GM23338 (cell line): Measurements from ENCODE around the gene PASK. TPM values are rescaled to one million over a fixed set of nuclear protein-coding genes. Genes with fewer than 3 reads are reported as not detected.

Experiments
- ATAC-seq: fragments of 200-7000 bp; cut with Tn5 transposase; 3 replicates; pipeline ENCODE4 v1.9.1; 2020
- DNase-seq: peaks from one replicate; pipeline ENCODE4 v3.0.0-alpha.2; 2015; ENCODE audit warnings: low spot score
- H2AFZ ChIP-seq: fragments of 200-600 bp; sonication (generic); 2 replicates; pipeline ENCODE4 v1.8.0; 2016; ENCODE audit warnings: antibody characterized with exemption, mild to moderate bottlenecking, moderate library complexity
- H3F3A ChIP-seq: fragments of 200-600 bp; sonication (generic); replicated peaks from 2 replicates; pipeline ENCODE4 v1.8.0; 2017; ENCODE audit warnings: antibody characterized with exemption, mixed run types, low read depth
- H3K27ac ChIP-seq: fragments of 200-600 bp; sonication (generic); 2 replicates; pipeline ENCODE4 v1.6.1; 2016; ENCODE audit warnings: low read depth
- H3K27me3 ChIP-seq: fragments of 200-600 bp; sonication (generic); 2 replicates; pipeline ENCODE4 v1.8.0; 2016; ENCODE audit warnings: mild to moderate bottlenecking, mixed run types, moderate library complexity; ENCODE audit not compliant: insufficient read depth
- H3K36me3 ChIP-seq: fragments of 200-600 bp; sonication (generic); 2 replicates; pipeline ENCODE4 v1.8.0; 2016; ENCODE audit warnings: mild to moderate bottlenecking; ENCODE audit not compliant: insufficient read depth
- H3K4me1 ChIP-seq: fragments of 200-600 bp; sonication (generic); 2 replicates; pipeline ENCODE4 v1.8.0; 2016; ENCODE audit warnings: mild to moderate bottlenecking, moderate library complexity; ENCODE audit not compliant: insufficient read depth
- H3K4me2 ChIP-seq: fragments of 200-600 bp; sonication (generic); 2 replicates; pipeline ENCODE4 v1.7.1; 2017; ENCODE audit warnings: mixed run types
- H3K4me3 ChIP-seq: fragments of 200-600 bp; sonication (generic); 2 replicates; pipeline ENCODE4 v1.6.1; 2016; ENCODE audit warnings: mixed run types
- H3K79me2 ChIP-seq: fragments of 200-600 bp; sonication (generic); replicated peaks from 2 replicates; pipeline ENCODE4 v1.8.0; 2017; ENCODE audit warnings: mild to moderate bottlenecking; ENCODE audit not compliant: insufficient read depth
- H3K9me2 ChIP-seq: fragments of 200-600 bp; sonication (generic); 2 replicates; pipeline ENCODE4 v1.8.0; 2017; ENCODE audit not compliant: insufficient read depth
- H4K20me1 ChIP-seq: fragments of 200-600 bp; sonication (generic); replicated peaks from 2 replicates; pipeline ENCODE4 v1.8.0; 2017; ENCODE audit warnings: mild to moderate bottlenecking; ENCODE audit not compliant: insufficient read depth
- H3K27ac Mint-ChIP-seq: 2 replicates; pipeline ENCODE4 v1.8.0; 2020; ENCODE audit warnings: inconsistent platforms, mild to moderate bottlenecking, moderate library complexity, mixed read lengths
- H3K27me3 Mint-ChIP-seq: 3 replicates; pipeline ENCODE4 v1.8.0; 2022; ENCODE audit warnings: low read depth, mild to moderate bottlenecking, moderate library complexity, mixed read lengths, inconsistent platforms; ENCODE audit not compliant: insufficient read depth, poor library complexity
- H3K36me3 Mint-ChIP-seq: 3 replicates; pipeline ENCODE4 v1.8.0; 2021; ENCODE audit warnings: low read depth, mild to moderate bottlenecking, inconsistent platforms, moderate library complexity, mixed read lengths
- H3K4me1 Mint-ChIP-seq: 3 replicates; pipeline ENCODE4 v1.8.0; 2020; ENCODE audit warnings: mild to moderate bottlenecking, inconsistent platforms, mixed read lengths
- H3K4me3 Mint-ChIP-seq: 3 replicates; pipeline ENCODE4 v1.8.0; 2021; ENCODE audit warnings: moderate library complexity, mild to moderate bottlenecking, inconsistent platforms, mixed read lengths
- H3K9me3 Mint-ChIP-seq: 3 replicates; pipeline ENCODE4 v1.8.0; 2020; ENCODE audit warnings: moderate library complexity, mild to moderate bottlenecking, inconsistent platforms, mixed read lengths
- CREB1 ChIP-seq: fragments of 250-450 bp; sonication (Bioruptor Pico); IDR thresholded peaks from 2 replicates; pipeline ENCODE4 v1.5.0; 2020; ENCODE audit warnings: low read depth, mild to moderate bottlenecking, moderate library complexity
- EZH2phosphoT487 ChIP-seq: fragments of 200-600 bp; sonication (generic); IDR thresholded peaks from one replicate; pipeline ENCODE4 v1.8.1; 2018; ENCODE audit warnings: antibody characterized with exemption; ENCODE audit not compliant: unreplicated experiment
- POLR2AphosphoS5 ChIP-seq: IDR thresholded peaks from 2 replicates; pipeline ENCODE4 v1.6.1; 2016; ENCODE audit warnings: antibody characterized with exemption, low read depth
- STAT1 ChIP-seq: IDR thresholded peaks from one replicate; pipeline ENCODE4 v1.6.1; 2016; ENCODE audit warnings: antibody characterized with exemption; ENCODE audit not compliant: unreplicated experiment
- ZNF331 ChIP-seq: fragments of 250-450 bp; sonication (Bioruptor Pico); IDR thresholded peaks from 2 replicates; pipeline ENCODE4 v1.5.0; 2020; ENCODE audit warnings: low read depth, mild to moderate bottlenecking, moderate library complexity
- ZNF462 ChIP-seq: fragments of 250-450 bp; sonication (Bioruptor Pico); IDR thresholded peaks from 2 replicates; pipeline ENCODE4 v1.5.0; 2020; ENCODE audit warnings: mild to moderate bottlenecking, moderate library complexity
- polyA plus RNA-seq: library from polyadenylated mRNA; unstranded; fragments of >200 nt; fragmentation: Nextera tagmentation; extraction: Ambion mirVana; gene quantifications from 2 replicates; pipeline ENCODE4 v1.2.1, GENCODE V29; 2016
- total RNA-seq: library from RNA; depleted of rRNA; stranded (reverse); fragments of >200 nt; shearing (Covaris generic); gene quantifications from 2 replicates; pipeline ENCODE4 v1.2.3, GENCODE V29; 2014
- TF ChIP-seq, protein P1 (sequence below): IDR thresholded peaks from one replicate; pipeline ENCODE4 v1.6.1; 2018; ENCODE audit warnings: antibody characterized with exemption; ENCODE audit not compliant: unreplicated experiment
- TF ChIP-seq, protein P2 (sequence below): IDR thresholded peaks from 2 replicates; pipeline ENCODE4 v1.6.1; 2016; ENCODE audit warnings: antibody characterized with exemption

Gene PASK
- total and polyA plus RNA-seq, 2 experiments from 2014 or later: 12.5 to 38.4 TPM

DNA sequence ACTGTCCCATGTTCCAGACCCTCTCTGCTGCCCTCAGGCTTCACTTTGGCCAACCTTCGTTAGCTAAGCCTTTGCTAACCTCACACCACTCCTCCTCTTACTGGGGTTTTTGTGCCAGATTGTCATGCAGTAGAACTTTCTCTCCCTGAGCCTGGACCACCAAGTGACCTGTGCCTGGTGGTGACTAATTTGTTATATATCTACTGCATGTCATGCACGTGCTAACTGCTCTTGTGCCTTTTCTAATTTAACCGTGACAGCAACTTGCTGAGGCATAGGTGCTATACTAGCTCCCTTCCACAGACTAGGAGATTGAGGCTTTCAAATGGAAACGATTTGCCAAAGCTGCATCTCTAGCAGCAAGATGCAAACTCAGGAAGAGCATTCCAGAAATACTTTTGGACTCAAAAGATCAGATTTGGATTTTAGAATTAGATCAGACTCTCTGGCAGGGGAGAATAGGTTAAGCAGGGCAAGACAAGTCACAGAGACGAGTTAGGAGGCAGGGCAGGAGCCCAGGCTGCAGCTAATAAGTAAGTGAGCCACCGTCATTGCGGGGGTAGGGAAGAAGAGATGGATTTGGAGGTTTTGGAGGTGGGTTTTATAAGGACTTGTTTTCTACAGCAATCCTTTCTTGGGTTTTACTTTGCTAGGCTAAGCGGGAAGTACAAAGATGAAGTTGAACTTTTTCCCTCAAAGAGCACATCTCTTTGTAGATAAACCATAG, 2.8 kb upstream of the PASK start (continued):
- TF ChIP-seq ZNF331 (CRISPR knock-in tag) (no peak), EZH2phosphoT487 (no peak), POLR2AphosphoS5 (no peak), CREB1 (CRISPR knock-in tag) (no peak)
- TF ChIP-seq, protein P1, sequence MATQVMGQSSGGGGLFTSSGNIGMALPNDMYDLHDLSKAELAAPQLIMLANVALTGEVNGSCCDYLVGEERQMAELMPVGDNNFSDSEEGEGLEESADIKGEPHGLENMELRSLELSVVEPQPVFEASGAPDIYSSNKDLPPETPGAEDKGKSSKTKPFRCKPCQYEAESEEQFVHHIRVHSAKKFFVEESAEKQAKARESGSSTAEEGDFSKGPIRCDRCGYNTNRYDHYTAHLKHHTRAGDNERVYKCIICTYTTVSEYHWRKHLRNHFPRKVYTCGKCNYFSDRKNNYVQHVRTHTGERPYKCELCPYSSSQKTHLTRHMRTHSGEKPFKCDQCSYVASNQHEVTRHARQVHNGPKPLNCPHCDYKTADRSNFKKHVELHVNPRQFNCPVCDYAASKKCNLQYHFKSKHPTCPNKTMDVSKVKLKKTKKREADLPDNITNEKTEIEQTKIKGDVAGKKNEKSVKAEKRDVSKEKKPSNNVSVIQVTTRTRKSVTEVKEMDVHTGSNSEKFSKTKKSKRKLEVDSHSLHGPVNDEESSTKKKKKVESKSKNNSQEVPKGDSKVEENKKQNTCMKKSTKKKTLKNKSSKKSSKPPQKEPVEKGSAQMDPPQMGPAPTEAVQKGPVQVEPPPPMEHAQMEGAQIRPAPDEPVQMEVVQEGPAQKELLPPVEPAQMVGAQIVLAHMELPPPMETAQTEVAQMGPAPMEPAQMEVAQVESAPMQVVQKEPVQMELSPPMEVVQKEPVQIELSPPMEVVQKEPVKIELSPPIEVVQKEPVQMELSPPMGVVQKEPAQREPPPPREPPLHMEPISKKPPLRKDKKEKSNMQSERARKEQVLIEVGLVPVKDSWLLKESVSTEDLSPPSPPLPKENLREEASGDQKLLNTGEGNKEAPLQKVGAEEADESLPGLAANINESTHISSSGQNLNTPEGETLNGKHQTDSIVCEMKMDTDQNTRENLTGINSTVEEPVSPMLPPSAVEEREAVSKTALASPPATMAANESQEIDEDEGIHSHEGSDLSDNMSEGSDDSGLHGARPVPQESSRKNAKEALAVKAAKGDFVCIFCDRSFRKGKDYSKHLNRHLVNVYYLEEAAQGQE: no peak

DNA sequence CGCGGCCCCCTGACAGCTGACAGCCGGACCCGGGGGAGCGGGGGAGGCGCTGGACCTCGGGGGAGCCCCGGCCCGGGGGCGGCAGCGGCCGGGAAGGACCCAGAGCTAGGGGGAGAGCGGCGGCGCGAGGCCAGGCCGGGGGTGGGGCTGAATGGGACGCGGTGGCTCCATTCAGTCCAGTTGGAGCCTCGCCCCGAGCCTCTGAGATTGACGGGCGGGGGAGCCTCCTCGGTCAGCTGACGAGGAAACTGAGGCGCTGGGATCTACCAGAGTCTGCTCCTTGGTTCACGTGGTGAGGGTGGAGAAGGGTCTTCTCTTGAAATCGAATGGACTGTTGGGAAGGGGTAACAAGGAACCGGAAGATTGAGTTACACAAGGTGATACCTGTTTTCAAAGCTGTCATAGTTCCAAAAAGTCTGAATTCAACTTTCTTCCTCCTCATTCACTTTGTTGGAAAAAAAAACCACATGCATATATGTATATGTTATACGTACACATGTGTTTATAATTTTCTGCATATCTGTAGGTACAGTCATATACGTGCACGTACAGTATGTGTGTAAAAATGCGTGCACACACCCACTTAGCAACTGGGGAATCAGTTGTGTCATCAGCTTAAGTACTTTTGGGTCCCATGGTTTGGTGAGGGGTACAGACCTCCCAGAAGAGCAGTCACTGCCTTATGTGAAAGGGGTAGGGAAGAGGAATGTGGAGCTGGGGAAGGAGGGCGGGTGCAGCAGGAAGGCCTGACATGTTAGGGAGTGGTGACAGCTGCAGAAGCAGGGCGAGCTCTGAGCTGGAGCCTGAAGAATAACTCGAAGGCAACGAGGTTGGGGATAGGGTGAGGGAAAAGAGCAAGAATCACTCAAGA, 1.6 kb upstream of the PASK start:
- peak overlapping the region; percentile 81 for H3K4me3 ChIP-seq
- no peaks in the 10 kb centered on the region for H3K27me3 ChIP-seq
- H3K4me3 Mint-ChIP-seq: peak overlapping the region; percentile 94
- H3K27ac ChIP-seq: no peak overlapping the region
- peak overlapping the region; percentile 85; the same call in 1 of the 2 replicates for H3K27ac Mint-ChIP-seq
- 0 out of 2 replicates have a peak, but pooled peaks cover 6% of the 10 kb centered on the region for H3F3A ChIP-seq
- peak overlapping the region; percentile 90 for H3K4me2 ChIP-seq
- peaks cover 11% of the 10 kb centered on the region for H3K36me3 Mint-ChIP-seq
- peaks cover 50% of the 10 kb centered on the region for H3K79me2 ChIP-seq
- no peaks in the 10 kb centered on the region; the same call in 2 of the 3 replicates for H3K9me3 Mint-ChIP-seq
- H3K9me2 ChIP-seq: no peaks in the 10 kb centered on the region
- H3K4me1 Mint-ChIP-seq: peaks cover 27% of the 10 kb centered on the region
- DNase-seq (peak; percentile 48), ATAC-seq (peak; percentile 13)
- H4K20me1 ChIP-seq: peaks cover 24% of the 10 kb centered on the region
- peaks cover 26% of the 10 kb centered on the region for H3K4me1 ChIP-seq
- peak overlapping the region; percentile 72 for H2AFZ ChIP-seq
- peaks cover 11% of the 10 kb centered on the region for H3K27me3 Mint-ChIP-seq
- H3K36me3 ChIP-seq: no peaks in the 10 kb centered on the region
- TF ChIP-seq ZNF462 (CRISPR knock-in tag) (no peak), ZNF331 (CRISPR knock-in tag) (no peak), STAT1 (no peak)
- TF ChIP-seq, protein P2, sequence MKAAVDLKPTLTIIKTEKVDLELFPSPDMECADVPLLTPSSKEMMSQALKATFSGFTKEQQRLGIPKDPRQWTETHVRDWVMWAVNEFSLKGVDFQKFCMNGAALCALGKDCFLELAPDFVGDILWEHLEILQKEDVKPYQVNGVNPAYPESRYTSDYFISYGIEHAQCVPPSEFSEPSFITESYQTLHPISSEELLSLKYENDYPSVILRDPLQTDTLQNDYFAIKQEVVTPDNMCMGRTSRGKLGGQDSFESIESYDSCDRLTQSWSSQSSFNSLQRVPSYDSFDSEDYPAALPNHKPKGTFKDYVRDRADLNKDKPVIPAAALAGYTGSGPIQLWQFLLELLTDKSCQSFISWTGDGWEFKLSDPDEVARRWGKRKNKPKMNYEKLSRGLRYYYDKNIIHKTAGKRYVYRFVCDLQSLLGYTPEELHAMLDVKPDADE: no peak
